ENCODE measurements around the gene GP1BA. TPM values are rescaled to one million over a fixed set of nuclear protein-coding genes. Genes with fewer than 3 reads are reported as not detected.

GP1BA gene
- polyA plus RNA-seq, 1 donor from 2014 or later, result 0.26 TPM

DNA sequence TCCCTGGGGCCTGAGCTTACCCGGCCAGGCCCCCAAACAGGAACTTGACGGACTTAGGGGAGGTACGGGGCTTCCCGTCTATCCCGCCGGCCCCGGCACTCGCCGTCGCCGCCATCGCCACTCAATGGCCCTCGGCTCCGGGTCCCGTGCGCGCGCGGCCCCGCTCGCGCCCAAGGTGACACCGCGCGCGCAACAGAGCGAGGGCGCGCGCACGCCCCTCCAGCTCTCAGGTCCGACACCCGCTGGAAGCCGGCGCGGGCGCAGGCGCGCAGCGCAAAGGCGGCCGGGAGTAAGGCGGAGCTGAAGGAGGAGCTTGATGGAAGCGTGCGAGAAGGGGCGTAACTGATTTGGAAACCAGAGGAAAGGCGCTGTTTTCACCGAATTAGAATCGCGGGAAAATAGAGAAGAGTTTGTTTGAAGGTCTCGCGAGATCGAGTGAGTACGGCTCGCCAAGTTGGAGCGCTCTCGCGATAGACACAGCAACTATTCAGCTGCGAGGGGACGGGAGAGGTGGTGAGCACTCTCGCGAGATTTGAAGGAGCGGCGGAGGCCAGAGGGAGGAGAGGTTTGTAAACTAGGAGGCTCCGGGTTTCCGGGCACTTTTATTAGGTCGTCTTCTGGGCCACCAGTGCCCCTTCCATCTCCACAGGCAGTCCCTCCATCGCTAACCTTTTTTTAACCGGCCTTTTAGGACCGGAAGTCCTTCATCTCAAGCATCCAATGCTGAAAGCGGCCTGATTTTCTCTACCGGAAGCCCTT is 7.9 kb downstream of the GP1BA start, which contains the start of the genes RNF167 and SLC25A11:
TSS of gene RNF167 (plus strand) at position 473 of the 759 bp plus-strand sequence. CDS start 642 bp downstream, outside the sequence.
TSS of gene SLC25A11 (minus strand) at position 251 of the 759 bp plus-strand sequence. CDS start at position 115, 136 bp downstream.
- Mint-ChIP-seq H3K4me3 (peak within 1 kb of the TSS; percentile 93 to 98 (median 96)), H3K4me1 (peaks cover 27 to 50% (median 34%) of the 10 kb centered on the region in 3 donors), H3K27ac (peak within 1 kb of the TSS; percentile 86 to 98 (median 95)), H3K27me3 (no peaks in the 10 kb centered on the region), H3K36me3 (peaks cover 5% of the 10 kb centered on the region), H3K9me3 (no peaks in the 10 kb centered on the region)

DNA sequence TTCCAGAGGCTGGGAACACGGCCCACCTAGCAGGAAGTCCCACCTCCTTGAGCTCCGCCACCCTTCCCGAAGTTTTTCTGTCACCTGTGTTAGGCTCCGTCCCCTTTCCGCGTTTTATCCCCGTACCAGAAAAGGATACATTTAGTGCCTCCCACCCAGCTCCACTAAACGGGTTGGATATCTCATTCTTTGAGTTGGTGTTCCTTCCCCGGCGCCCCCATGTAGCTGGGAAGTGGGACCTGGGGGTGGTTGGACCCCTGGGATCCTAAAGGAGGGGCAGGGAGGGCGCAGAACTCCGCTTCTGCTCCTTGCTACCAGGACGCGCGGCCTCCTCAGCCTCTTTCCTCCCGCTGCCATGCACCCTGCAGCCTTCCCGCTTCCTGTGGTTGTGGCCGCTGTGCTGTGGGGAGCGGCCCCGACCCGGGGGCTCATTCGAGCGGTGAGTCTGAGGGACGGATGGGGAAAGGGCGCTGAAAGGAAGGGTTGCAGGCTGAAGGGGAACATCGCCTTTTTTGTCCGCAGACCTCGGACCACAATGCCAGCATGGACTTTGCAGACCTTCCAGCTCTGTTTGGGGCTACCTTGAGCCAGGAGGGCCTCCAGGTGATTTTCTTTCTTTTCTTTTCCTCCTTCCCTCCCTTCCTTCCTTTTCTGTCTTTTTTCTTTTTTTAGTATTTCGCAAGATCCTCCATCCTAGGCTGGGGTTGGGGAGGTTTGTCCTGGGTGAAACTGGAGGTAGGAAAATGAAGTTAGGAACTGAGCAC is 8.7 kb downstream of the GP1BA start:
- Mint-ChIP-seq H3K4me1 (peaks cover 34 to 58% (median 40%) of the 10 kb centered on the region in 3 donors), H3K36me3 (peaks cover 5% of the 10 kb centered on the region), H3K9me3 (no peaks in the 10 kb centered on the region), H3K27ac (peak overlapping the region; percentile 86 to 98 (median 95)), H3K4me3 (peak overlapping the region; percentile 93 to 98 (median 96)), H3K27me3 (no peaks in the 10 kb centered on the region)

DNA sequence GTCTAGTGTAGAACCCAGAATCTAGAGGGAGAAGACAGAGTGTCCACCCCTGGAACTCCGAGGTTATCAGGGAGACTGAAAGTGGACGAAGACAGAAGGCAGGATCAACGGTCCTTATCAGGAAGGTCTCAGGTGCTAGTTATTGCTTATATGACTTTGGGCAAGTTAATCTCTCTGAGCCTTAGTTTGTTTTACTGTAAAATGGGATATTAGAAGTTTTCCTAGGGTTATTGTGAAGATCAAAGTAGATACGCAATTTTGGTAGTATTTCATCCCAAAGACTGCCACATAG is 9.2 kb downstream of the GP1BA start:
- H3K27ac Mint-ChIP-seq, result peak overlapping the region; percentile 86 to 95 (median 91)
- H3K36me3 Mint-ChIP-seq, result peaks cover 5% of the 10 kb centered on the region
- H3K4me1 Mint-ChIP-seq, result peaks cover 37 to 59% (median 43%) of the 10 kb centered on the region in 3 donors
- H3K4me3 Mint-ChIP-seq, result peak overlapping the region; percentile 93 to 98 (median 96)
- H3K9me3 Mint-ChIP-seq, result no peaks in the 10 kb centered on the region
- H3K27me3 Mint-ChIP-seq, result no peaks in the 10 kb centered on the region

DNA sequence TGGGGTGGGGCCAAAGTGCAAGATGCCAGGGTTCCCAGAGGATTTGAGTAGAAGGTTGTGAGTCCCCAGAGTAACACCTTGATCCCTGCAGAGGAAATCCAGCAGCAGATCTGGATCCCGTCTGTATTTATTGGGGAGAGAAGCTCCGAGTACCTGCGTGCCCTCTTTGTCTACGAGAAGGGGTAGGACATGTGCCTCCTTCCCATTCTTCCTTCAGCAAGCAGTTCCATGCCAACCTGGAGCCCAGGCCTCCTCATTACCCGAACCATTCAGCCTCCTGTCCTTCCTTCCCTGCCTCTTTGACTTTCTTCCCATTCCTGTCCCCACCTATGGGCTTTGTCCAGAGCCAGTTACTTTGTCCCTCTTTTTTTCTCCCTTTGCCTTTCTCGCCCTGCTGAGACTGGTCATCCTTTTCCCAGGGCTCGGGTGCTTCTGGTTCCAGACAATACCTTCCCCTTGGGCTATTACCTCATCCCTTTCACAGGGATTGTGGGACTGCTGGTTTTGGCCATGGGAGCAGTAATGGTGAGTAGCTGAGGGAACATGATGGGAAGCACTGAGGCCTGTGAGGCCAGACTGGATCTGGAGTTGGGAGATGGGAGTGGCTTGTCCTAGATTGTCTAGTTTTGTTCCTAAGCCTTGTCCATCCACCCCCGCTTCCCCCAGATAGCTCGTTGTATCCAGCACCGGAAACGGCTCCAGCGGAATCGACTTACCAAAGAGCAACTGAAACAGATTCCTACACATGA is 10.9 kb downstream of the GP1BA start:
- Mint-ChIP-seq H3K36me3 (peaks cover 6% of the 10 kb centered on the region), H3K9me3 (no peaks in the 10 kb centered on the region), H3K27me3 (no peaks in the 10 kb centered on the region), H3K4me1 (peaks cover 42 to 65% (median 45%) of the 10 kb centered on the region in 3 donors), H3K27ac (peak overlapping the region in 1 of 3 donors; percentile 55), H3K4me3 (peak overlapping the region; percentile 44 to 97 (median 93))

DNA sequence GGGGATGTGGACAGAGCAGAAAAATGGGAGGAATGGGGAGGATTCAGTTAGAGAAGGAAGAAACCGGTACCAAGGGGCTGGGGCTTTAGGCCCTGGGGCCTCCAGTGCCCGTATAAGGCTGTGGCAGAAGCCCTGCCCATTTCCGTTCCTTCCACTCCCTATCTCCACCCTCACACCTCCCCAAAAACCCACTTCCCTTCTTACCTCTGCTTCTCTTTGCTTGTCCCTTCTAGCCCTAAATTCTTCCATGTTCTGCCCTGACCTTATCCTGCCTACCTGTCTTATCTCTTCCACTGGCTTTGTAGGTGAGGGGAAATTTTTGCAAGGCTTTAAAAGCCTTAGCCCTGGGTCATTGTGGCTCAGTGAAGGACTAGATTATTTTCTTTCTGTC is 12.1 kb downstream of the GP1BA start:
- H3K27ac Mint-ChIP-seq, result peak overlapping the region; percentile 16 to 97 (median 90)
- H3K9me3 Mint-ChIP-seq, result no peaks in the 10 kb centered on the region
- H3K4me3 Mint-ChIP-seq, result peak overlapping the region; percentile 79 to 94 (median 92)
- H3K4me1 Mint-ChIP-seq, result peaks cover 42 to 56% (median 42%) of the 10 kb centered on the region in 3 donors
- H3K27me3 Mint-ChIP-seq, result no peaks in the 10 kb centered on the region
- H3K36me3 Mint-ChIP-seq, result peaks cover 5% of the 10 kb centered on the region

DNA sequence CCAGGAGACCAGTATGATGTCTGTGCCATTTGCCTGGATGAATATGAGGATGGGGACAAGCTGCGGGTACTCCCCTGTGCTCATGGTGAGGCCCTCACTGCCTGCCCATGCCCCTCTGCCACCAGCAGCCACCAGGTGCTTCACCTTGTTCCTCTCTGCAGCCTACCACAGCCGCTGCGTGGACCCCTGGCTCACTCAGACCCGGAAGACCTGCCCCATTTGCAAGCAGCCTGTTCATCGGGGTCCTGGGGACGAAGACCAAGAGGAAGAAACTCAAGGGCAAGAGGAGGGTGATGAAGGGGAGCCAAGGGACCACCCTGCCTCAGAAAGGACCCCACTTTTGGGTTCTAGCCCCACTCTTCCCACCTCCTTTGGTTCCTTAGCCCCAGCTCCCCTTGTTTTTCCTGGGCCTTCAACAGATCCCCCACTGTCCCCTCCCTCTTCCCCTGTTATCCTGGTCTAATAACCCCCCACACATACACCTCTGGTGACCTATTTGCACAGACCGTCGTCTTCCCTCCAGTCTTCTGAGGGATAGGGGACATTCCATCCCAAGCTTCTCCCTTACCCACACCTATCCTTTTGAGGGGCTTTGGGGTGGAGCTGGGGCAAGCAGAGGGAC is 12.6 kb downstream of the GP1BA start:
- peaks cover 5% of the 10 kb centered on the region for H3K36me3 Mint-ChIP-seq
- peak overlapping the region; percentile 16 to 97 (median 90) for H3K27ac Mint-ChIP-seq
- H3K4me1 Mint-ChIP-seq, result peaks cover 41 to 54% (median 42%) of the 10 kb centered on the region in 3 donors
- no peaks in the 10 kb centered on the region for H3K9me3 Mint-ChIP-seq
- no peaks in the 10 kb centered on the region for H3K27me3 Mint-ChIP-seq
- peak overlapping the region; percentile 79 to 97 (median 94) for H3K4me3 Mint-ChIP-seq

DNA sequence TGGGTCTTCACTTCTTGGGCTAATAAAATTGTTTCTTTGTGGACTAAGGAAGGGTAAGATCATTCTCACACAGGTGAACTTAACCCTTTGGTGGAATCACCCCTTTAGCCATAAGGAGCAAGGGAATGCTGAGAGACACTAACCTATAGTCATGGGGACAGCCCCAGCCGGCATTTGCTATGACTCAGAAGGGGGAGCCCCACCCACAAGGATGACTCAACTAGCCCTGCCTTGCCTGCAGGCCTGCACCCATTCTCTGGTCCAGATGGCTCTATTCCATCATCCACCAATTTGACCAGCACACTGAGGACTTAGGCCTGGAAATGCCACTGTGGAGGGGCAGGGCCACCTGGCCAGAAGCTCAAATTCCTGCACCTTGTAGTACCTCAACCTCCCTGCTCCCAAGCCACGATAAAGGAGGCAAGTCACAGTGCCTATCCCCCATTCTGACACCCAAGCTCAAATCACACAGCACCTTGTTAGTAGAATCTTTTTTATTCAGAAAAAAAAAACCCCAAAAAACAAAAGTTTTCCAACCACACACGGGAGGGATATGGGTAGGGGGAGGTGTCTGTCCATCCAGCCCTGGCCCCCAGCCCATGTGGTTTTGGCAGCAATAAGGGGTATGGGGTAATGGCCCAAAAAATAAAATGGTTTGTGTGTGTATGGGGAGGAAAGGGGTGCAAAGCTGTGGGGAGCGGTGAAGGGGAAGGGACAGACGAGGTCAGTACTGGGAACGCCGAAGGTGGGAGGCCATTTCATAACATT is 13.3 kb downstream of the GP1BA start:
- Mint-ChIP-seq H3K9me3 (no peaks in the 10 kb centered on the region), H3K4me1 (peaks cover 37 to 53% (median 39%) of the 10 kb centered on the region in 3 donors), H3K4me3 (peak overlapping the region; percentile 79 to 97 (median 94)), H3K27ac (peak overlapping the region; percentile 90 to 97 (median 94)), H3K36me3 (peaks cover 5% of the 10 kb centered on the region), H3K27me3 (no peaks in the 10 kb centered on the region)

DNA sequence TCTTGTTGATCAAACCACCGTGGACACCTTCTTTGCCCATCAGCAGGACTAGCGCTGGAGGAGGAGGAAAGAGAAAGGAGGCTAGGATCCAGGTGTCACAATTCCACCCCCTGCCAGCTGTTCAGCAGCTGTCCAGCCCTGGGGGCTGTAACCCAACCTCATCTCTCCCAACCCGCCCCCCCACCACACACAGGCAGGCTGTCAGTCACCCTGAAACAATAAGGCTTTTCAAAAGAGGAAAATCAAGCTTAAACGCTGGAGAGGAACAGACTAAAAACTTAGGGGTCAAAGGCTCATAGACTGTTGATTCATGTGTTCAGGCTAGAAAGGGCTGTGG is 13.8 kb downstream of the GP1BA start:
- Mint-ChIP-seq H3K4me1 (peaks cover 37 to 53% (median 41%) of the 10 kb centered on the region in 3 donors), H3K4me3 (peak overlapping the region; percentile 91 to 99 (median 96)), H3K9me3 (no peaks in the 10 kb centered on the region), H3K36me3 (peaks cover 5% of the 10 kb centered on the region), H3K27ac (peak overlapping the region; percentile 90 to 97 (median 93)), H3K27me3 (no peaks in the 10 kb centered on the region)

DNA sequence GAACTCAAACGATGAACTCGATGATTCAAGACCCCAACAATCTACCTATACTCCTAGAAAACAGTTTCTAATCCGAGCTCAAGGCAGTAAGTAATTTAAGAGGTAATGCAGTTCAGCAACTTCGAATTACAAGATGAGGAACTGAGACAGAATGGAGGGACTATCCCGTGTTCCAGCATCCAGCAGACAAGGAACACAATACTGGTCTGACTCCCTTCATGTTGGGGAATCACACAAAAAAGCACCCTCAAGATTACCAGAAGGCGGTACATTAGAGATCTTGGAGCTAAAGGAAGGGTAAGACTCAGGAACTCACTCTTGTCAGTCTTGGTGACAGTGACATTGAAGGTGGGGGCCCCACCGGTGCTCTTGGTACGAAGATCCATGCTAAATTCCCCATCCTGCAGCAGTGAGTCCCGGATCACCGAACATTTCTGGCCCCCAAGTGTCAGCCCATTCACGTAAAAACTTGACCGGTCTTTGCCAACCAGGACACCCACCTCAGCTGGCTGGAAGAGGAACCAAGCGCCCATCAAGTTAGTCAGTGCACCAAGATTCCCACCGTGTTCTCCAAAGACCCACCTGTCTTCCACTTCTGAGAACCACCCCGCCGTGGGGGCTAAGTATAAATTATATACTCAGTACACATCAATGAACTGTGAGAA is 14.4 kb downstream of the GP1BA start:
- Mint-ChIP-seq H3K36me3 (peaks cover 5% of the 10 kb centered on the region), H3K4me3 (peak overlapping the region; percentile 91 to 99 (median 96)), H3K9me3 (no peaks in the 10 kb centered on the region), H3K4me1 (peaks cover 32 to 49% (median 37%) of the 10 kb centered on the region in 3 donors), H3K27me3 (no peaks in the 10 kb centered on the region), H3K27ac (peak overlapping the region; percentile 90 to 97 (median 93))

DNA sequence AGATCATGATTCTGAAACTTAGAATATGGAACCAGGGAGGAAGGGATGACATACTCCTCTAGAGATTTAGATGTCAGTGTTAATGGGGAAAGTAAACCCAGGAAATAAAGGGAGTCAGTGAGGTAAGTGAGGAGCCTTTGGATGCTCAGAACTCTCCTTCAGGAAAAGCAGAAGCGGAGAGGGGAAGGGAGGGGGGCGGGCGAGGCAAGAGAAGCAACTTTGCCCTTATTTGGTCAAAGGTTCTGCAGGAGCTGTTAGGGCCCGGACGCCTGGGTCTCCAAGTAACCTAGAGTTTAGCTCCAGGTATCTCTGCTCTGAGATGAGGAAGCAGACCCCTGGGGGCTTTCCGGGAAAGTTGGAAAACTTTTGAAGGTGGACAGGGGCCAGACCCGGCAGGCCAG is 14.9 kb downstream of the GP1BA start:
- H3K36me3 Mint-ChIP-seq, result peaks cover 3% of the 10 kb centered on the region
- H3K9me3 Mint-ChIP-seq, result no peaks in the 10 kb centered on the region
- H3K4me1 Mint-ChIP-seq, result peaks cover 26 to 43% (median 32%) of the 10 kb centered on the region in 3 donors
- peak overlapping the region; percentile 90 to 97 (median 93) for H3K27ac Mint-ChIP-seq
- no peaks in the 10 kb centered on the region for H3K27me3 Mint-ChIP-seq
- H3K4me3 Mint-ChIP-seq, result peak overlapping the region; percentile 91 to 99 (median 96)

DNA sequence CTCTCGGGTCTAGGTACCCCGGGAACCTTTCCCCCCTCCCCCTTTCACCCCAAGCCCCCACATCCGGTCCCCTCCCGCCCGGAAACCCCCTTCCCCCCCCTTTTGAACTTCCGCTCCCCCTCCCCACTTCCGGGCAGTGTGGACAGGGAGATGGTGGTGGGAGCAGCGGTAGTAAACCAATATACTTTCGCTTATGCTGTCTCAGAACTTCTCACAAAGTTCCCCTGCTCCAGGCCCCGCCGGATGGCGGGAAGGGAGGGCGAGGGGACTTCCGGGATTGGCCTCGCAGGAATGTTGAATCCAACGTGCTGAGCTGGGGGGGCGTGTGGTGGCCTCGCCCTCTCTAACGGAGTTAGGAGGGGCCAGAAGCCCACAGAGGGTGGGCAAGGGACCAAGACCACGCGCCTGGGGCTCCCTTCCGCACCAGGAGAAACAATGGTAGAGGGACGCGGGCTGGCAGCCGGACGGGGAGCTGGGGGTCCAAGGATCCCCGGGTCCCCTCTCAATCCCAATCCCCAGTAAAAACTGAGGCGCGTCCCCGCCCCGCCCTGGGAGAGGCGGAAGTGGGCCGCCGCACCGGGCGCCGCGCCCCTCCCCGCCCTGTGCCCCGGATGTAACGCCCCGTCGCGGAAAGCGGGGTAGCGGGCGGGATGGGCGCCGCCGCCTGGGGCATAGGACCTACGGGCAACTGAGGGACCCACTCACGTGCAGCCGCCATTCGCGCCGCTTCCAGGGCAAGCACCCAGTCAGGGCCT is 15.5 kb downstream of the GP1BA start:
- Mint-ChIP-seq H3K27ac (peak overlapping the region; percentile 93 to 97 (median 96)), H3K27me3 (no peaks in the 10 kb centered on the region), H3K4me3 (peak overlapping the region; percentile 91 to 99 (median 96)), H3K9me3 (no peaks in the 10 kb centered on the region), H3K36me3 (peaks cover 3% of the 10 kb centered on the region), H3K4me1 (peaks cover 25 to 37% (median 32%) of the 10 kb centered on the region in 3 donors)

DNA sequence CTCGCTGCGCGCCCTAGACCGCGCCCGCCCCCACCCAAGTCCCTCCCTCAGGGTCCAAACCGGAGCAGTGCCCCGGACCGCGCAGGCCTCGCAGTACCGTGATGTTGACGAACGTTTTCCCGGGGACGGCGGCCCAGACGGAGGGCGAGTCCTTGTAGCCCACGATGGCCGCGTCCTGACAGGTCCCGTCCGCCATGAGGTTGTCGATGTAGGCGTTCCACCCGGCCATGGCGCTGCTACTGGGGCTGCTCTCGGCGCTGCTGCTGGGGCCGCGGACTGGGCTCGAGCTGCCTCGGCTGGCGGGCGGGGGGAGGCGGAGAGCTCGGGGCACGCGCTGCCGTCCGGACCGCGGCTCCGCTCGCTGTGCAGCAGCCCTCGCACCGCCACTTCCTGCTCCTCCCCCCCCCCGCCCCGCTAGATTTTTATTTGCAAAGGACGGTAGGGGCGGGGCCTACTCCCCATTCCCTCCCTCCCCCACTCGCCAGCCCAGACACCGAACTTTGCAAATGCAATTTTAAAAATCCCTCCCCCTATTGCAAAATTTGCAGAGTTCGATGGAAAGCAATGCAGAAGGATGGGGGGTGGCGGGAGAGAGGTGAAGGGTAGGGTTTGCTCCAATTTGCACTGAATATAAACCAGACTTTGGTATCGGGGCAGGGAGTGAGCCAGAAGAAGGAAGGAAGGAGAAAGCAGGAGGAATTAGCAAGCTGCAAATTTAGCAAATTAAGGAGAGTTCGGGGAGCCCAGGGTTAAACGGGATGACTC is 16.3 kb downstream of the GP1BA start, which contains the start of gene PFN1:
TSS of gene PFN1 (minus strand) at position 365 of the 765 bp plus-strand sequence. CDS start at position 229, 136 bp downstream.
- H3K27ac Mint-ChIP-seq, result peak within 1 kb of the TSS; percentile 95 to 99 (median 97)
- no peaks in the 10 kb centered on the region for H3K27me3 Mint-ChIP-seq
- peak within 1 kb of the TSS; percentile 91 to 99 (median 96) for H3K4me3 Mint-ChIP-seq
- peaks cover 3% of the 10 kb centered on the region for H3K36me3 Mint-ChIP-seq
- H3K9me3 Mint-ChIP-seq, result no peaks in the 10 kb centered on the region
- H3K4me1 Mint-ChIP-seq, result peaks cover 25 to 30% (median 30%) of the 10 kb centered on the region in 3 donors
